ENCODE results near the gene RNH1.
A peak's percentile ranks its signal among the peaks of the same experiment; 100 is the strongest.
"Not testable (repeated sequence)": the region's sequence is repeated elsewhere in the genome, so short reads cannot be mapped to it uniquely, and the experiment has no call there.

RNH1 gene

DNA sequence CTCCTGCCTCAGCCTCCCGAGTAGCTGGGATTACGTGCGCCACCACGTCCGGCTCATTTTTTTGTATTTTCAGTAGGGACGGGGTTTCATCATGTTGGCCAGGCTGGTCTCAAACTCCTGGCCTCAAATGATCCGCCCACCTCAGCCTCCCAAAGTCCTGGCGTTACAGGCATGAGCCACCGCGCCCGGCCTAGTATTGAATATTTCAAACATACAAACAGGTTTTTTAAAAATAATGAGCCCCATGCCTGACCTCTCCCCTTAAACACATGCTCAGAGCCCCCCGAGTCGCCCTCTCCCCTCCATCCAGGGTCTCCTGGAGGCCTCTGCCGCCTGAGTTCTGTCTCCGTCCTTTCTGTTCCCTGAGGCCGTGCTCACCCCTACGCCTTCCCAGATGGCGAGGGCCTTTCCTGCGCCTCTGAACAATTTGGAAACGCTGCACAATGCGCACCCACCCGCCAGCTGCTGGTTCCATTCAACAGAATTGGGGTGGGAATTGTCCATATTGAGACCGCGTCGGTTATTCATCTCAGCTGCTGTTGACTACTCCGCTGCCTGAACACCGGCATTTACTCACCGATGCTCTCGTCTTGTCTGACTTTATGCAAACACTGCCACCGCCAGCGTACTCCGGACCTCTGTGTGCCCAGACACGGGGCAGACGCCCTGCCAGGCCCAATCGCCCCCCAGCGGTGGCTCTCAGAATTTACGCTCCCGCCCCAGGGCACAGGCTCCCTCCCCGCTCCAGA, 13.6 kb upstream of the RNH1 start:
- no peak for DNase-seq (ENCODE audit: low read depth, low spot score)

- peak; percentile 54 for DNase-seq (ENCODE audit: low read depth, low spot score)
These were observed 11.6 kb upstream of the RNH1 start for GRCh38 chr11:518463-519202.

DNA sequence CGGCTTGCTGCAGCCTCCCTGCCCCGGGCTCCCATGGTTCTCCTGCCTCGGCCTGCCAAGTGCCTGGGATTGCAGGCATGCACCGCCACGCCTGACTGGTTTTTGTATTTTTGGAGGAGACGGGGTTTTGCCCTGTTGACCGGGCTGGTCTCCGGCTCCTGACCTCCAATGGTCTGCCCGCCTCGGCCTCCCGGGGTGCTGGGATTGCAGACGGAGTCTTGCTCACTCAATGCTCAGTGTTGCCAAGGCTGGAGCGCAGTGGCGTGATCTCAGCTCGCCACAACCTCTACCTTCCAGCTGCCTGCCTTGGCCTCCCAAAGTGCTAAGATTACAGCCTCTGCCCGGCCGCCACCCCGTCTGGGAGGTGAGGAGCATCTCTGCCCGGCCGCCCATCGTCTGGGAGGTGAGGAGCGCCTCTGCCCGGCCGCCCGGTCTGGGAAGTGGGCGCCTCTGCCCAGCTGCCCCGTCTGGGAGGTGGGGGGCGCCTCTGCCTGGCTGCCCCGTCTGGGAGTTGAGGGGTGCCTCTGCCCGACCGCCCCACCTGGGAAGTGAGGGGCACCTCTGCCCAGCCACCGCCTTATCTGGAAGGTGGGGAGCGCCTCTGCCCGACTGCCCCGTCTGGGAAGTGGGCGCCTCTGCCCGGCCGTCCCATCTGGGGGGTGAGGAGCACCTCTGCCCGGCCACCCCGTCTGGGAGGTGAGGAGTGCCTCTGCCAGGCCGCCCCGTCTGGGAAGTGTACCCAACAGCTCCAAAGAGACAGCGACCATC, 10.1 kb upstream of the RNH1 start:
- DNase-seq (ENCODE audit: low read depth, low spot score) = not testable (repeated sequence)

DNA sequence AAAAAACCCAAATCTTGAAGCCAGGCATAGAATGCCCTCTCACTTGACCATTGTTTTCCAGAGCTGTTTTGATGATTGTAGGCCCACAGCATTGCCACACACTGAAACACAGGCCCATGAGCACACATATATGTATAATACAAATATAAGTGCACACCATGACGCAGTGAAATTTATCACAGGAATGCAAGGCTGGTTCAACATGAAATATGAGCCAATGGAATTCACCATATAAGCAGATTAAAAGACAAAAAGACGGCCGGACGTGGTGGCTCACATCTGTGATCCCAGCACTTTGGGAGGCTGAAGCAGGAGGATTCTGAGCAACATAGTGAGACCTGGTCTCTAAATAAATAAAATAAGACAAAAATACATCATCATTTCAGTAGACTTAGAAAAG, 9.4 kb upstream of the RNH1 start:
- no peak for DNase-seq (ENCODE audit: low read depth, low spot score)

GRCh38 chr11:515131-515530, 8.1 kb upstream of the RNH1 start:
- no peak for DNase-seq (ENCODE audit: low read depth, low spot score)

- DNase-seq (ENCODE audit: low read depth, low spot score) = no peak
These were observed 7.6 kb upstream of the RNH1 start for GRCh38 chr11:514606-515005.

DNA sequence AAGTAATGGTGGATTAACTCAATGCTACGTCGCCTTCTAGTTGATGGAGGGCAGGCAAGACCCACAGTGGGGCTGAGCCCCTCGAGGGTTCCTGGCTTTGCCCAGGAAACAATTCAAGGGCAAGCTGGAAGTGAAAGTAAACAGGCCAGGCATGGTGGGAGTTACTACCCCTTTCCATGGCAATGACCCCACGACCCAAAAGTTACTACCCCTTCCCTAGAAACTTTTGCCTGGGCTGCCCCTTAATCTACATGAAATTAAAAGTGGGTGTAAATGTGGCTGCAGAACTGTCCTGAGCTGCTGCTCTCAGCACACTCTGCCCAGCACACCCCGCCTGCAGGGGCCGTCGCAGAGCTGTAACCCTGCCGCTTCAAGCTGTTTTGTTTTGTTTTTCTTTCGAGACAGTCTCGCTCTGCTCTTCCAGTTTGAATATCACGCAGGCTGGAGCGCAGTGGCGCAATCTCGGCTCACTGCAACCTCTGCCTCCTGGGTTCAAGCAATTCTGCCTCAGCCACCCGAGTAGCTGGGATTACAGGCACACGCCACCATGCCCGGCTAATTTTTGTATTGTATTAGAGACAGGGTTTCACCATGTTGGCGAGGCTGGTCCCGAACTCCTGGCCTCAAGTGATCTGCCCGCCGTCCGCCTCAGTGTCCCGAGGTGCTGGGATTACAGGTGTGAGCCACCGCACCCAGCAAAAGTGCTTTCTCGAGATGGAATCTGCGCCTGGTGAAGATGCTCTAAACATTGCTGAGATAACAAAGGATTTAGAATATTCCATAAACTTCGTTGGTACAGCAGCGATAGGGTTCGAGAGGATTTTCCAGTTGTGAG, 5.9 kb upstream of the RNH1 start:
- no peak for DNase-seq (ENCODE audit: low read depth, low spot score)

DNA sequence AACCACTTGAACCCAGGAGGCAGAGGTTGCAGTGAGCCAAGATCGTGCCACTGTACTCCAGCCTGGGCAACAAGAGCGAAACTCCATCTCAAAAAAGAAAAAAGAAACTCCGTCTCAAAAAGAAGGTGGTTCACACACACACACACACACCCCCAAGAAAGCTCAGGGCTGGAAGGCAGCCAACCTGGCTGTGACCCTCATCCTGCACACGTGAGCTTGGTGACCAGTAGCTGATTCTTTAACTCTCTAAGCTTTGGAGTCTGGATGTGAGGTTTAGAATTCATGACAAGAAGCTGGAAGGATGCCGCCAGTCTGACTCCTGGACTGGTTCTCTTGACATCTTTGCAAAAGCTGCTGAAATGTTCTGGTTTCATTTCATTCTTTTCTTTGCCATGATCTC, 1.9 kb upstream of the RNH1 start:
- no peak for DNase-seq (ENCODE audit: low read depth, low spot score)

GRCh38 chr11:507727-508515, 879 bp upstream of the RNH1 start:
- no peak for DNase-seq (ENCODE audit: low read depth, low spot score)

GRCh38 chr11:506238-506994, 626 bp downstream of the RNH1 start:
- DNase-seq (ENCODE audit: low read depth, low spot score) = peak; percentile 95

GRCh38 chr11:504994-505344, 2.1 kb downstream of the RNH1 start:
- DNase-seq (ENCODE audit: low read depth, low spot score) = no peak

- no peak for DNase-seq (ENCODE audit: low read depth, low spot score)
These were observed 2.7 kb downstream of the RNH1 start for GRCh38 chr11:504053-504993.

GRCh38 chr11:503179-503981, 3.7 kb downstream of the RNH1 start:
- no peak for DNase-seq (ENCODE audit: low read depth, low spot score)

DNA sequence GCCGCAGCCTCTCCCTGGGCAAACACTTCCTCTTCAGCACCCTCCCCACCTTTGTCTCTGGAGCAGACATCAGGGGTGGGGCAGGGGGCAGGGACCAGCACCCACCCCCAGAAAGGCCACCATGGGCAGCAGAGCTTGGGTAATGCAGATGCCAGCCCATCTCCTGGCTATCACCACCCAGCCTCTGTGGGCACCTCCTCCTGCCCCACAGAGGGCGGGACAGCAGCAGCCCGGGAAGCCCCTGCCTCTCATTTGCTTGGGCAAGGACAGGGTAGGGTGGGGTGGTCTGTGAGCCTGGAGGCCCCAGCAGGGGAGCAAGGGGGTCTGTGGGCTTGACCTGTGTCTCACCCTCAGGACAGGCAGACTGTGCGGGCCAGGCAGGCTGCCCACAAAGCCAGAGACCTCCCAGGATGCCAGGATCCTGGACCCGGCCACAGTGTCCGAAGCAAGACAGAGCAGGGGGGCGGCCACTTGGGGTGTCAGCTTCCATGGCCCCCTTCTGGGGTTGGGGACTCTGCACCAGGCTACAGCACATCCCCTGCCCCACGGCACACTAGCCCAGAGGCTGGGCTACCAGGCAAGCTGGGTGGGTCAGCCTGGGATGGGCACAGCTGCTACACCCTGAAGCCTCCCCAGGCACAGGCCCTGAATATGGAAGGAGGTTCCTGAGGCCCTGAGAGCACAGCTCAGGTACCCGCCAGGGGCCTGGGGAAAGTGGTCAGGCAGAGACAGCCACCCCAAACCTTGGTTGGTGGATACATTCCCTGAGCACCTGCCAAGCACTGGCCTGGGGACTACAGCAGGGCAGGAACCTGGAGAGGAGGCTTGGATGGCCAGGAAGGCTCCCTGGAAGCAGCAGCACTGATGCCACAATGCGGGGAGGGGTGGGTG, 4.5 kb downstream of the RNH1 start:
- no peak for DNase-seq (ENCODE audit: low read depth, low spot score)

GRCh38 chr11:501683-502287, 5.3 kb downstream of the RNH1 start:
- no peak for DNase-seq (ENCODE audit: low read depth, low spot score)

- DNase-seq (ENCODE audit: low read depth, low spot score) = no peak
These were observed 5.9 kb downstream of the RNH1 start for GRCh38 chr11:501001-501682.

Measured in smooth muscle cell of the brain vasculature (primary cell).